Gastroesophageal sphincter (tissue), 2 donors: ENCODE results near the gene FRK.

Source experiments
- EP300 ChIP-seq: sonication (generic); formaldehyde crosslinking; IDR thresholded peaks from one replicate; pipeline ENCODE4 v1.6.1; 2017; ENCODE audit warnings: antibody characterized with exemption, mild to moderate bottlenecking
- POLR2A ChIP-seq, 2 donors: fragments of 450-650 bp; IDR thresholded peaks; one replicate each; pipeline ENCODE4 v1.6.1; 2017; ENCODE audit warnings: antibody characterized with exemption in 2 of 2, mild to moderate bottlenecking in 2 of 2, moderate library complexity in 1 of 2
- POLR2AphosphoS5 ChIP-seq: sonication (generic); formaldehyde crosslinking; IDR thresholded peaks from one replicate; pipeline ENCODE4 v1.6.1; 2017; ENCODE audit warnings: antibody characterized with exemption

GRCh38 chr6:115934145-115934544 lies 126.5 kb downstream of the FRK start:
- TF ChIP-seq POLR2A (IDR thresholded peaks at IDR 0.05) (no peak), POLR2AphosphoS5 (no peak), EP300 (no peak)
